Stimulated activated CD8-positive, alpha-beta memory T cell treated with anti-CD3 and anti-CD28 coated beads, Interleukin-7, amount 100 ng/mL, for 48 hours (primary cell): ENCODE measurements around the gene IP6K1.
"Not testable (repeated sequence)": the region's sequence is repeated elsewhere in the genome, so short reads cannot be mapped to it uniquely, and the experiment has no call there.

ENCODE experiments used
- DNase-seq, 2 donors: peaks; one replicate each; pipeline ENCODE4 v3.0.0-alpha.2; 2020; ENCODE audit warnings: low read depth in 1 of 2; ENCODE audit errors: extremely low read depth in 1 of 2

Gene IP6K1

DNA sequence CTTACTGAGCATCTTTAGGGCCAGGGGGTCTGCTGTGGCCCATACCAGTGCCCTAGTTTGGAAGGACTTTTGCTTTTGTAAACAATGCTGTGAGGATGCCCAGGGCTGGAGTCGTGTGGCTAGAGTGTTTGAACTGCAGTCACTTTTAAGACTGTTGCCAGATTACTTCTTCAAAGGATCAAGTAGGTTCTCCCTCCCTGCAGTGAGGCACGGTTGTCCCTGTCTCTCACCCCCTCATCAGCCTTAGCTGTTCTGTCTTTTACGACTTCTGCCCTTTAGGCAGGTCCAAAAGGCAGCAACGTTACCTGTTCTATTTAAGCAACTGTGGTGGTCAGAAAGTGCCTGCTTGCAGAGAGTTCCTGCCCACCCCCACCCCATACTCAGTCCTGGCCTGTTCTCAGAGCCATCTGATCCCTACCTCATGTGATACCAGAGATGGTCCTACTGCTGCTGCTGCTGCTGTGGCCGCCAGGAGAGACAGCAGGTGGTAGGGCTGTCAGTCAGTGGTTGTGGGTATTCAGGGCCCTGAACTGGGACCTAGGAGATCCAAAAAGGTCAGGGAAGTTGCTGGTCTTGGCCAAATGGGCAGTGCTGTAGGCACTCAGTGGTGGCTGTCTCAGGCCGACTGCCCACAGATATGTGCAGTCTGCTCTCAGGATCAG lies 91.8 kb downstream of the IP6K1 start:
- not testable (repeated sequence) for DNase-seq

DNA sequence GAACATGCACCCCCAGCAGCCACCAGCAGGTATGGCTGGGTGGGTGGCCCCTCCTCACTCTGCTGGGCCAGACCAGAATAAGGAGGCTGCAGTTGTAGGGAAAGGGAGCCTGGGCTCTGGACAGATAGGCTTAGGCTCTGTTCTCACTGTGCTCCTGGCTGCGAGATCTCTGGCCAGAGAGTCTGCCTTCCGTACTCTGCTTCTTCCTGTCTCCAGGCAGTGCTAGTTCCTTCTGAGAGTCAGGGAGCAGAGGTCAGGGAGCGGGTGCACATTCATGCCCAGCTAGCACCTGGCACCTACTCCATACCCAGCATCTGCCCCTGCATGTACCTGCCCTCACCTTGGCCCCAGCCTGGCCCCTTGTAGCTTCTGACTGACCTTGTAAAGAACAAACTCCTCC lies 94.9 kb downstream of the IP6K1 start:
- not testable (repeated sequence) for DNase-seq

DNA sequence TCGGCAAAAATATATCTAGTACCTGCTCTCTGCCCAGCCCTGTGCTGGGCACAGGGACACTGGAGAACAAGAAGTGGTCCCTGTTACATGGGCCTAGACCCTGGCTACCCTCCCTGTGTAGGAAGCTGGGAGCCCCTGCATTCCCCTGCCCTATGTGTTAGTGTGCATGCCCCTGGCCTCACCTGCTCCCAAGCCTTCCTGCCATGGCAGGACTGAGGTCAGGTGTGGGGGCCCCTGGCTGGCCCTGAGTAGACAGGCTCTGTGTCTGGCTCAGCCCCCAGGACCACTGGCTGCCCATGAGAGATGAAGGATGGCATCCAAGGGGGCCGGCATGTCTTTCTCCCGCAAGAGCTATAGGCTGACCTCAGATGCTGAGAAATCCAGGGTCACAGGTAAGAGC lies 95.5 kb downstream of the IP6K1 start:
- not testable (repeated sequence) for DNase-seq

DNA sequence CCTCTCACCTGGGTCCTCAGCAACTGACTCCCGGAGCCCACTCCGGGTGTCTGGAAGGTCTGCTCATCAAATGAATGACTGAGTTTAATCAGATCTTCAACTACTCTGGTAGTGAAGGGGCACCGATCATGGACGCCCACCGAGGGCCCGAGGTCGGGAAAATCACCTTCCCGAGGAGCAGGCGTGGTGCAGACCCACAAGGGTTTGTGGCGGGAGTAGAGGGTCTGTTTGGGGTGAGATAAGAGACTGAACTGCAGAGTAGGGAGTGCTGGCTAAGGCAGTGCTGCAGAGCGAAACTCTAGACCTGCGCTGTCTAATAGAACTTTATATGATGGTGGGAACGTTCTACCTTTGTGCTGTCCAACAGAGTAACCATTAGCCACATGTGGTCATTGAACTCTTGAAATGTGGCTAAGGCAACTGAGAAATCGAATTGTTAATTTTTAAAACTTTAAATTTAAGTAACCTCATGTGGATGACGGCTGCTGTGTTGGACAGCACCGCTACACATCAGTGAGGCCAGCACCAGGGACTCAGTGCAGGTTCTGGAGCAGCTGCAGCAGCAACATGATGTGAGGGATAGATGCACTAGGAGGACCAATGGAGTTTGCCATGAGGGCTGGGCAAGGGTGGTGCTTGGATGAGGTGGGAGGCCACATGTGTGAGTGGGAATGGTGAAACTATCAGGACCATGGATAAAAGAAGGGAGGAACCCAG lies 96.3 kb downstream of the IP6K1 start:
- DNase-seq = not testable (repeated sequence)

DNA sequence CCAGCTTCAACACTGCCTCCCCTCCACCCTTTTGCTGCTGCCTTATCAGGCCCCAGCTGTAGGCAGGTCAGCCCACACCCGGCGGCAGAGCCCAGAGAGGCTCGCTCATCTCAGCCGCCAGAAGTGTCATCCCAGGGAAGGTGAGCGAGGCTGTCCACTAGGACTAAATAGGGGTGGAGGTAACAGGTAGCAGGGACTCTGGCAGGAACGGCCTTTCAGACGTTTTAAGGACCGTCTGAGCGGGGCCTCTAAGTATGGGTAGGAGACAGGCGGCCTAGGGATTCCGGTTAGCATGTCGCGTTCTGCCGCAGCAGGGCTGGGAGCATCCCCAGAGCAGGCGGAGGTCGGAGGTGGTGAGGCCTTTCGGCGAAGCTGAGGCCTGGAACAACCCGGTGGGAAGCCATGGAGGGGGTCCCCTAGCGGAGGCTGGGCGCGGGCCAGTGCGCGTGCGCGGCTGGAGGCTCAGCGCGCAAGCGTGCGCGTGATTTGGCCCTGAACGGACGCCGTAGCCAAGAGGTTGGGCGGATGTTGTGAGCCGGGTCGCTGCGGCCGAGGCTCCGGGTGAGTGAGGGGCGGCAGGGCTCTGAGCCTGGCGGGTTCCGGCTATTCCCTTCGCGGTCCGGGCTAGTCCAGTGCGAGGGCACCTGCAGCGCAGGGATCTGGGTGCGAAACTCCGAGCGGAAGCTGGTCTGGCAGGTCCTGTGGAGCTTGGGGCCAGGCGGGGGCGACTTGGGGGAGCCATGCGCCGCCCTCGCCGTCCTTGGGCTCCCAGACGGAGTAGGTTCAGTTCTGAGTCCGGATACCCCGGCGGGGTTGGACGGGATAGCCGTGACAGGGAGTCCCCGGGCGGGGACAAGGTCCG lies 97.1 kb downstream of the IP6K1 start, which contains the start of the genes MST1 and RNF123:
TSS of gene MST1 (minus strand) at position 429 of the 862 bp plus-strand sequence. CDS start 783 bp downstream, outside the sequence.
TSS of gene RNF123 (plus strand) at position 512 of the 862 bp plus-strand sequence. CDS start 1,609 bp downstream, outside the sequence.
- DNase-seq = peak; percentile 82 to 85

DNA sequence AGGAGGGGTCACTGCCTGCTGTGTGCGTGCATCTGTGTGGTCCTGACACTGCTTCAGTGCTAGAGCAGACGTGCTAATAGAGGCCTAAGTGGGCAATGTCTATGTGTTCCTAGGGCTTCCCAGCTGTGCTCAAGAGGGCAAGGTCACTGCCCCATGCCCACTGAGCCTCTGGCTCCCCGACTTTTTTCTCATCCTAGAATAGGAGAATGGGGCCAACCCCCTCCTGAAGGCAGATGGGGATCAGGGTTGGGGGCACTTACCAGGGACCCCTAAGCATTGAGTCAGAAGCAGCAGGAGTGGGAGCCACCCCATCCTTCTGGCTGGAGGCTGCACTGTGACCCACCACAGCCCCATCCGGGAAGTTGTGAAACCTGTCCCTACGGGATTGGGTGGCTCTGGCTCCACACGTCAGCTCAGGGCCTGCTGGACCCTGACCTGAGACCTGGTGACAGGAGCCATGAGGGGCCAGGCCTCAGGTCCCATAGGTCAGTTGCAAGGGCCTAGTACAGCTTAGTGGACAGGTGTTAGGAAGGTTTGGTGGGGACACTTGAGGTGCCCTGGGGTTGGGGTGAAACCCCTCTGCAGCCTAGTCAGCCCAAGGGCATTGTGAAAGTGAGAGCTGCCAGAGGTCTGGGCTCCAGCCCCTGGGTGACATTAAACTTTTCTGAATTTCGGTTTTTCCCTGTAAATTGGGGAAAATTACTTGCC lies 97.8 kb downstream of the IP6K1 start:
- DNase-seq = not testable (repeated sequence)

DNA sequence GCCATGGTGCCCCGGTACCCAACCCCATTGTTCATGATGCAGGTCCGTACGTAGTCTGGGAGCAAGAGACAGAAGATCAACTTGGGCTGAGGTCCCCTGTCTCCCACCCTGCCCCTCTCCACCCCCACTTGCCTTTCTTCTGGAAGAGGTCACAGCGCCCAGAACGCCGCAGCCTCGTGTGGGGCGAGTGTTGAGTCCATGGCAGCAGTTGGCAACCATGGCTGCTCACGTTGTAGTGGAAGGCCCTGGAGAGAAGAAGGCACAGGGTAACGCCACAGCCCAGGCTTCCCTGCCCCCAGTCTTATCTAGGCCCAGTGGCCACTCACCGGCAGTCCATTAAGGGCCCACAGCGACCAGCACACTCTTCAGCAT lies 98.9 kb downstream of the IP6K1 start:
- not testable (repeated sequence) for DNase-seq

DNA sequence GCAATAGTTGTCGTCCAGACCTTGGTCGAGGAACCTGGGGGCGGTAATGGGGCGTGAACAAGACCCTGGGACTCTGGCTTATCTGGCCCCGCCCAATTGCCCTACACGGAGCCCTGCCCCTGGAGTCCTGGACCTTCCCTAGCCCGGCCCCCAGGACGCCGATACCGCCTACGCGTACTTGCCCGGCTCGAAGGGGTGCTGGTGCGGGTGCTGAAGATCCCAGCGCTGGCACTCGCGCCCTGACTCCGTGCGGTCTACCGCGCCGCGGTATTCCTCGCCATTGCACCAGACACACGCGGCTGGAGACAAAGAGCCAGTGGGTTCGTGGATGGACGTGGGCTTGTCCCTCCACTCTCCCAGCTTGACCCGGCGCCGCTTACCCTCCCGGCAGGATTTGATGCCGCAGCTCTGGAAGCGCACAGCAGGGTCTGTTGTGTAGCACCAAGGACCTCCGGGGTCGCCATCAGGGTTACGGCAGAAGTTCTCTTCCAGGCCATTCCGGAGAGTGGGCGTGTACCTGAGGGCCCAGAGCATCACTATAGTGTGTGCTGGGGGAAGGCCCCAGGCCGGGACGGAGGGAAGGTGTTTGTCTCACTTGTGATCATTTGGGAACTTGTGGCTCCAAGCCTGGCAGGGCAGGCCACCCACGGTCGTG lies 99.4 kb downstream of the IP6K1 start:
- DNase-seq = peak; percentile 46 to 59

DNA sequence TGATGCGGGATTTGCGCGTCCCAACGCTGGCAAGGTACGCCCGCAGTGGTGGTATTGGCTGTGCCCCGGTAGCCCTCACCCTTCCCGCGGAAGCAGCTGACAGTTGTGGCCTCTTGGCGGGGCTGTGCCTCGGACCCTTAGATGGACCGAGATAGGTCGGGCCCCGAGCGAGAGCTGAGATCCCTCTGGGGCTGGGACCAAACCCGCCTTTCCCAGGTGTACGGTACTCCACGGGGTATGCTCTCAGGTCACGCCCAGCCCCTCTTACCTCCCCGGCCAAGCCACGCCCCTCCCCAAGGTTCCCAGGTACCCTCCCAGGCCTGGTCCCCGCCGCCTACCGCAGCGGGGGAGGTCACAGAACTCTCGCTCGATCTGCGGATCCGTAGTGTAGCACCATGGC lies 100.0 kb downstream of the IP6K1 start:
- DNase-seq = not testable (repeated sequence)

DNA sequence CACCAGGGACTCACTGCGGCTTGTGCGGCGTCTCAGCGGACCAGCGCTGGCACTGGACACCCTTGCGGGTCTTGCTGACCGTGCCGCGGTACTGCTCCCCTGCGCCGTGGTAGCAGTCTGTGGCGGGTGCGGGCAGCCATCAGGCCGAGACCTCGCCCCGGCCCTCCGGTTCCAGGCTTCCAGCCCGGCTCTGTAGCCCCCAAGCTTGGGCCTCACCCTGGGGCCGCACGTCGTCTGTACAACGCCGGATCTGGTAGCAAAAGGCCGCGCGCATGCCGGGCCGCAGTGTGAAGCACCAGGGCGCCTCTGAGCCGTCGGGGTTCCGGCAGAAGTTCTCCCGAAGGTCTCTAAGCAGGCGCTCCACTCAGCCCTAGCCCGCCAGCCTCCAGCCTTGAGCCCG lies 100.5 kb downstream of the IP6K1 start:
- DNase-seq = not testable (repeated sequence)

DNA sequence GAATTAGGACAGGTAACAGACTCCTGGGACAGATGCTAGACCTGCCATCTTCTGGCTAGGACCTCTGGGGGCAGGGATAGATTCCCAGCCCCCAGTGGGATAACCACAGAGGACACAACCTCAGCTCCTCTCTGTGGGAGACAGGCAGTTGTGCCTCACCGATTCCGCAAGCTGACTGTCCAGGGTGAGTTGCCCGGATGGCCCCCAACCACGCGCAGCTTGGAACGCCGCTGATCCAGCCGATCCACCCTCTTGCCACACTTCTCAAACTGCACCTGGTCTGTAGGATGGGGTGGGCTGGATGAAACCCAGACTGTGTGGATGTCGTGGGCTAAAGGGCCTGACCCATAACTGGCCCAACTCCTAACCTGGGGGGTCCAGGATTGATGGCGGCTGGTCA lies 101.2 kb downstream of the IP6K1 start:
- not testable (repeated sequence) for DNase-seq

DNA sequence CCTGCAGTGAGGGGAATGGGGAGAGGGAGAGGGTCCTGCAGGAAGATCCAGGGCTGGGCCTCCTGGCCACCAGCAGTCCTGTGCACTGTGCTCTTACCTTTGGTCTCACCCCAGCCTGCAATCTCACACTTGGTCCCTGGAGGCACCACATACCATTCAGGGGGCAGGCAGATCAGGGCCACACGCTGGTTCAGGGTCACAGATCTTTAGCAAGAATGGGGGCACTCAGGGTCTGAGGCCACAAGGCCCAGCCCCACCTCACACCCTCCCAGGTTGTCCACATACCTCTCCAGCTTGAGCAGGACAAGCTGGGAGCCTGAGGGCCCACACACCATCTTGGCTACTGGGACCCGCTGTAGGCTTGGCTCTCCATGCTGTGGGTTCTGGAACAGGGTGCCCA lies 101.9 kb downstream of the IP6K1 start:
- DNase-seq = not testable (repeated sequence)

DNA sequence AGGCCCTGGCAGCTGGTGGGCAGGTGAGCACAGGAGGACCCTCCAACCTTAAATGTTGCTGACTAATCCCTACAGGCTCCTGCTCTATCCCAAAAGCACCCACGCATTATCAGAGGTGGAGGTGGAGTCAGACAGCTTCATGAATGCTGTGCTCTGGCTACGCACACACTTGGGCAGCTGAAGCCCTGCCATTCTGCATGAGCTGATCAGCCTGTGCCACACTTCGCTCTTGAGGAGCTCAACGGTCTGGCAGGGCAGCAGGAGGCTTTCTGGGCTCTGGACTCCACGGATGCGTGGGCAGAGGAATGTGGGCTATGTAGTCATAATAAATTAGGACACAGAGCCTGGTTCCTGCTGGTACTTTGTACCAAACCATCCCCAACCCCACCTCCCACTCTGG lies 103.2 kb downstream of the IP6K1 start:
- DNase-seq = no peak

DNA sequence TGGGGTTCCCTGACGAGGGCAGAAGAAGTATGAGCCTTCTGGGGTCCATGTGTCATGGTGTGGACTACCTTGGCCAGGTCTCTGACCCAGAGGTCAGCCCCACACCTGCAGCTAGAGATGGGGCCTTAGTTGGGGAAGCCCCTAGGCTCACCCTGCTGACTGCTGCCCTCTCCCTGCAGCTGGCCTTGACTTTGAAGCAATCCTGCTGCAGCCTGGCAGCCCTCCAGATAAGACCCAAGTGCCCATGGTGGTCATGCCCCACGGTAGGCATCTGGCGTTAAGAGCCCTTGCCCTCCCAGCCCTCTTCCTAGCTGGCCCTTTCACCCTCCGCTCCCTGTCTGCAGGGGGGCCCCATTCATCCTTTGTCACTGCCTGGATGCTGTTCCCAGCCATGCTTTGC lies 104.8 kb downstream of the IP6K1 start:
- no peak for DNase-seq

DNA sequence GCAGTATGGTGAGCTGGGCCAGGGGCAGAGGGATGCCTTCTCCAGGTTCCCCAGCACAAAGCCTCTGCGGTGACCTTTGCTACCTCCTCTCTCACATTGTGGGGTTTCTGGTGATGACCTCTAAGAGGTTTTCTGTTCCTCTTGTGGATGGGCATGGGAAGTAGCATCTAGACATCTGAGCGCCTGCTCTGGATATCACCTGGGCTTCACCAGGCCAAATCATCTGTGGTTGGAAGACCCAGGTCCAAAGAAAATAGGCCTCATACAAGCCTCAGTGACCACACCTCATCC lies 105.2 kb downstream of the IP6K1 start:
- DNase-seq = no peak

DNA sequence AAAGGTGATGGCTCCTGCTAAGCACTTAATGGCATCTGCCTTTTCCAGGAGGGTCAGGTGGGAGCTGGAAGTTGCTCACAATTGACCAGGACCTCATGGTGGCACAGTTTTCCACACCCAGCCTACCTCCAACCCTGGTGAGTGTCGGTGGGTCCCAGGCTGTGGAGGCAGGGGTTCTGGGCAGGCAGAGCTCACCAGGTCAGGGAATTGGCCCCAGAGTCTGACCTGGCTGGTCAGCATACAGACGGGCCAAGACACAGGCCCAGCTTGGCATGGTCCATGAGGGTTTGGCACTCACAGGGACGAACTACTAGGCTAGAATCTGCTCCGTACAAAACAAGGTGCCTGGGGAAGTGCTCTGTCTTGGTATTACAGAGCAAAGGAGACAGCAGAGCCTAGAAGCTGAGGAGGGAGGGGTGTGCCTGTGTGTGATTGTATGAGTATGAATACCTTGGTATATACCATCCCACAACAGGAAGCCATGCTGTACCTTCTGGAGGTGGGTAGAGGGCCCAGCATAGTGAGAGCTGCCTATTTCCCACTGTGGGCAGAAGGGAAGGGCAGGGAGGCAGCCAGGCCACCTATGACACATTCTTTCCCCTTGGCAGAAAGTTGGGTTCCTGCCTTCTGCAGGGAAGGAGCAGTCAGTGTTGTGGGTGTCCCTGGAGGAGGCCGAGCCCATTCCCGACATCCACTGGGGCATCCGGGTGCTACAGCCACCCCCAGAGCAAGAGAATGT lies 105.7 kb downstream of the IP6K1 start:
- DNase-seq = no peak

DNA sequence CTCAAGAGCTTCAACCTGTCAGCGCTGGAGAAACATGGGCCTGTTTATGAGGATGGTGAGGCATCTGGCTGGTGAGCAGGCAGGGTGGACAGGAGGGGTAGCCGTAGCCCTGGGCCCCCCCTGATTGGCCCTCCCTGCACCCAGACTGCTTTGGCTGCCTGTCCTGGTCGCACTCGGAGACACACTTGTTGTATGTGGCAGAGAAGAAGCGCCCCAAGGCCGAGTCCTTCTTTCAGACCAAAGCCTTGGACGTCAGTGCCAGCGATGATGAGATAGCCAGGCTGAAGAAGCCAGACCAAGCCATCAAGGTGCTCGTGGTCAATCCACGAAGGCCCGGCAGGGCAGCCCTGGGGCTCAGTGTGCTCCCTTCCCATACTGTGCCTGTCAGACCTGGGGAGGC lies 110.4 kb downstream of the IP6K1 start:
- DNase-seq = no peak

DNA sequence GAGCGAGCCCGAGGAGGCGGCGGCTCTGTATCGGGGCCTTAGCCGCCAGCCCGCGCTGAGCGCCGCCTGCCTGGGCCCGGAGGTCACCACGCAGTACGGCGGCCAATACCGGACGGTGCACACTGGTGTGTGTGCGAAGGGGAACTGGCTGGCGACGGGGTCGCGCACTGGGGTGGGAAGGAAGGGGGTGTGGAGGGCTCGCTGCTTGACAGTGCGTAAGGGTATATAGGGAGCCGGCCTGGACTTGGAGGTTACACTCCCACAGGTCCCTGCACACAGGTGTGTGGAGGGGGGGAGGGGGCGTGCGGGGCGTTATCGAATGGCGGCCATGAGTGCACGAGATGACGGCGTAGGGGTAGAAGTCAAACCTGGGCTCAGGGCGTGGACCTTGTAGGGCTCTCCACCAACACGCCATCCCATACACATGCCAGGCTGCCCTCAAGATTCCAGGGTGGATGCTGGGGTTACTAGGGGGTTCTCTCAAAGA lies 111.8 kb downstream of the IP6K1 start:
- no peak for DNase-seq
